ENCODE results near the gene RRP1B.
"Not testable (repeated sequence)": the region's sequence is repeated elsewhere in the genome, so short reads cannot be mapped to it uniquely, and the experiment has no call there.

The RRP1B gene

GRCh38 chr21:43613755-43614638, 45.4 kb upstream of the RRP1B start:
- no peaks in the 10 kb centered on the region for H3K36me3 ChIP-seq (ENCODE audit: insufficient read depth, low read length)
- H4K20me1 ChIP-seq (ENCODE audit: insufficient read depth, low read length), result no peaks in the 10 kb centered on the region
- TF ChIP-seq CTCF (IDR thresholded peaks at IDR 0.05; ENCODE audit: borderline replicate concordance, extremely low read depth, low read length, poor library complexity, severe bottlenecking), result no peak
- no peak for TF ChIP-seq EZH2 (IDR thresholded peaks at IDR 0.05; ENCODE audit: borderline replicate concordance, low read depth, low read length, severe bottlenecking)
- H2AFZ ChIP-seq (ENCODE audit: low read depth, low read length), result no peak overlapping the region
- H3K4me1 ChIP-seq (ENCODE audit: insufficient read depth, low read length), result no peaks in the 10 kb centered on the region
- H3K9me3 ChIP-seq (ENCODE audit: insufficient read depth, low read length, severe bottlenecking), result no peaks in the 10 kb centered on the region
- no peaks in the 10 kb centered on the region for H3K27me3 ChIP-seq (ENCODE audit: insufficient read depth, low read length, poor library complexity)
- H3K4me3 ChIP-seq (ENCODE audit: low read depth in 1 of 2, low read length in 2 of 2), result no peak overlapping the region
- no peak overlapping the region for H3K9ac ChIP-seq (ENCODE audit: low read depth, low read length)
- no peak for DNase-seq
- H3K27ac ChIP-seq (ENCODE audit: low read length), result no peak overlapping the region
- H3K4me2 ChIP-seq (ENCODE audit: insufficient read depth, low read length), result no peak overlapping the region
- ATAC-seq (ENCODE audit: insufficient read depth, low read depth), result no peak
- H3K79me2 ChIP-seq (ENCODE audit: insufficient read depth, low read length), result no peaks in the 10 kb centered on the region

GRCh38 chr21:43614839-43615238, 44.5 kb upstream of the RRP1B start:
- Histone ChIP-seq H3K9ac (ENCODE audit: low read depth, low read length) (no peak overlapping the region), H3K36me3 (ENCODE audit: insufficient read depth, low read length) (no peaks in the 10 kb centered on the region; the same call in 1 of the 2 replicates), H3K27me3 (ENCODE audit: insufficient read depth, low read length, poor library complexity) (no peaks in the 10 kb centered on the region), H3K9me3 (ENCODE audit: insufficient read depth, low read length, severe bottlenecking) (no peaks in the 10 kb centered on the region), H3K4me3 (ENCODE audit: low read depth in 1 of 2, low read length in 2 of 2) (no peak overlapping the region), H4K20me1 (ENCODE audit: insufficient read depth, low read length) (no peaks in the 10 kb centered on the region), H3K27ac (ENCODE audit: low read length) (no peak overlapping the region), H3K79me2 (ENCODE audit: insufficient read depth, low read length) (no peaks in the 10 kb centered on the region), H3K4me2 (ENCODE audit: insufficient read depth, low read length) (no peak overlapping the region), H3K4me1 (ENCODE audit: insufficient read depth, low read length) (no peaks in the 10 kb centered on the region), H2AFZ (ENCODE audit: low read depth, low read length) (no peak overlapping the region)
- TF ChIP-seq EZH2 (IDR thresholded peaks at IDR 0.05; ENCODE audit: borderline replicate concordance, low read depth, low read length, severe bottlenecking) (no peak), CTCF (IDR thresholded peaks at IDR 0.05; ENCODE audit: borderline replicate concordance, extremely low read depth, low read length, poor library complexity, severe bottlenecking) (no peak)
- no peak for ATAC-seq (ENCODE audit: insufficient read depth, low read depth)
- no peak for DNase-seq

- H3K27ac ChIP-seq (ENCODE audit: low read length); H2AFZ ChIP-seq (ENCODE audit: low read depth, low read length); H4K20me1 ChIP-seq (ENCODE audit: insufficient read depth, low read length); H3K79me2 ChIP-seq (ENCODE audit: insufficient read depth, low read length); ATAC-seq (ENCODE audit: insufficient read depth, low read depth); DNase-seq; H3K27me3 ChIP-seq (ENCODE audit: insufficient read depth, low read length, poor library complexity); H3K9me3 ChIP-seq (ENCODE audit: insufficient read depth, low read length, severe bottlenecking); H3K4me2 ChIP-seq (ENCODE audit: insufficient read depth, low read length); H3K9ac ChIP-seq (ENCODE audit: low read depth, low read length); H3K36me3 ChIP-seq (ENCODE audit: insufficient read depth, low read length); H3K4me1 ChIP-seq (ENCODE audit: insufficient read depth, low read length); H3K4me3 ChIP-seq (ENCODE audit: low read depth in 1 of 2, low read length in 2 of 2): not testable (repeated sequence)
These were observed 42.5 kb upstream of the RRP1B start for GRCh38 chr21:43616861-43617260.

- Histone ChIP-seq H4K20me1 (ENCODE audit: insufficient read depth, low read length) (no peaks in the 10 kb centered on the region), H3K9me3 (ENCODE audit: insufficient read depth, low read length, severe bottlenecking) (no peaks in the 10 kb centered on the region), H3K4me1 (ENCODE audit: insufficient read depth, low read length) (peaks cover 11% of the 10 kb centered on the region), H3K36me3 (ENCODE audit: insufficient read depth, low read length) (no peaks in the 10 kb centered on the region; the same call in 1 of the 2 replicates), H3K4me3 (ENCODE audit: low read depth in 1 of 2, low read length in 2 of 2) (no peak overlapping the region), H2AFZ (ENCODE audit: low read depth, low read length) (no peak overlapping the region), H3K27ac (ENCODE audit: low read length) (no peak overlapping the region), H3K9ac (ENCODE audit: low read depth, low read length) (no peak overlapping the region), H3K79me2 (ENCODE audit: insufficient read depth, low read length) (no peaks in the 10 kb centered on the region), H3K27me3 (ENCODE audit: insufficient read depth, low read length, poor library complexity) (no peaks in the 10 kb centered on the region), H3K4me2 (ENCODE audit: insufficient read depth, low read length) (no peak overlapping the region)
- ATAC-seq (ENCODE audit: insufficient read depth, low read depth) (no peak), DNase-seq (no peak)
- TF ChIP-seq CTCF (IDR thresholded peaks at IDR 0.05; ENCODE audit: borderline replicate concordance, extremely low read depth, low read length, poor library complexity, severe bottlenecking) (no peak), EZH2 (IDR thresholded peaks at IDR 0.05; ENCODE audit: borderline replicate concordance, low read depth, low read length, severe bottlenecking) (no peak)
These were observed 40.4 kb upstream of the RRP1B start for GRCh38 chr21:43618940-43619339.
